CD4-positive, alpha-beta T cell (primary cell): Measurements from ENCODE around the gene SYTL1. TPM values are rescaled to one million over a fixed set of nuclear protein-coding genes. Genes with fewer than 3 reads are reported as not detected.

ENCODE experiments used
- ATAC-seq: fragments of 200-7000 bp; cut with Tn5 transposase; one replicate; pipeline ENCODE4 v1.10.0; 2022; ENCODE audit warnings: mild to moderate bottlenecking; ENCODE audit not compliant: poor library complexity
- CTCF ChIA-PET: fragments of 350-600 bp; sonication (Branson Sonifier 250); formaldehyde crosslinking; loops from one replicate; lab custom pipeline; 2021; ENCODE audit warnings: antibody characterized with exemption, inconsistent platforms; lab: Charles Lee
- POLR2A ChIA-PET: fragments of 350-600 bp; sonication (Branson Sonifier 250); formaldehyde crosslinking; loops from one replicate; lab custom pipeline; 2021; ENCODE audit warnings: antibody characterized with exemption, inconsistent platforms; lab: Charles Lee
- DNase-seq, 14 experiments: peaks; one replicate each; pipeline ENCODE4 v3.0.0-alpha.2; 2013 to 2020; ENCODE audit warnings: mixed read lengths in 2 of 14
- H3K27ac ChIP-seq, 2 donors: one replicate each; pipeline versions ENCODE4 v1.5.1 to v1.7.0; 2013; ENCODE audit warnings: low read length in 2 of 2, low read depth in 1 of 2, mild to moderate bottlenecking in 1 of 2
- H3K27me3 ChIP-seq, 2 experiments: 1 replicate in 1 of 2; 2 replicates in 1 of 2; pipeline versions ENCODE4 v1.6.1 to v1.7.0; 2013; ENCODE audit warnings: low read length in 2 of 2, control low read depth in 1 of 2, mild to moderate bottlenecking in 1 of 2, moderate library complexity in 1 of 2; ENCODE audit not compliant: insufficient read depth in 2 of 2, control insufficient read depth in 1 of 2
- H3K36me3 ChIP-seq: one replicate; pipeline ENCODE4 v1.6.1; 2013; ENCODE audit warnings: low read length, control low read depth; ENCODE audit not compliant: insufficient read depth
- H3K4me1 ChIP-seq: one replicate; pipeline ENCODE4 v1.6.1; 2013; ENCODE audit warnings: low read length, control low read depth; ENCODE audit not compliant: insufficient read depth
- H3K4me3 ChIP-seq: one replicate; pipeline ENCODE4 v1.5.1; 2013; ENCODE audit warnings: mild to moderate bottlenecking, low read length, moderate library complexity
- H3K9me3 ChIP-seq, 2 experiments: 1 replicate in 1 of 2; 2 replicates in 1 of 2; pipeline versions ENCODE4 v1.6.1 to v1.7.0; 2013; ENCODE audit warnings: low read length in 2 of 2, mild to moderate bottlenecking in 2 of 2, control low read depth in 1 of 2, moderate library complexity in 1 of 2; ENCODE audit not compliant: control insufficient read depth in 1 of 2, insufficient read depth in 1 of 2
- H3K27ac Mint-ChIP-seq: one replicate; pipeline ENCODE4 v1.8.0; 2020; ENCODE audit warnings: mixed read lengths
- H3K27me3 Mint-ChIP-seq: one replicate; pipeline ENCODE4 v1.8.0; 2021; ENCODE audit warnings: mixed read lengths
- H3K36me3 Mint-ChIP-seq: one replicate; pipeline ENCODE4 v1.8.0; 2021; ENCODE audit warnings: low read depth, mixed read lengths
- H3K4me1 Mint-ChIP-seq: one replicate; pipeline ENCODE4 v1.8.0; 2021; ENCODE audit warnings: low read depth, mixed read lengths
- H3K4me3 Mint-ChIP-seq: one replicate; pipeline ENCODE4 v1.8.0; 2020; ENCODE audit warnings: mild to moderate bottlenecking, mixed read lengths
- H3K9me3 Mint-ChIP-seq: one replicate; pipeline ENCODE4 v1.8.0; 2020; ENCODE audit warnings: mixed read lengths
- CTCF ChIP-seq: fragments of 200-600 bp; IDR thresholded peaks from one replicate; pipeline ENCODE4 v1.8.0; 2022; ENCODE audit warnings: antibody characterized with exemption, mild to moderate bottlenecking
- intact Hi-C, 2 experiments: fragments of 100-400 bp; cut with DNase I in 1 of 2; cut with micrococcal nuclease in 1 of 2; formaldehyde crosslinking; loops; one replicate each; pipeline versions ENCODE4 v1.15.1 to v1.9.0; 2023 to 2025; cut with DNase I, micrococcal nuclease
- total RNA-seq, 174 experiments: library from RNA in 2 of 174; stranded (reverse) in 2 of 174; gene quantifications; one replicate each; pipeline ENCODE4 v1.2.3 and lab custom pipeline; 2021 to 2026

Gene SYTL1
- total RNA-seq, 2 experiments from 2014 or later: 135 to 140 TPM

GRCh38 chr1:27403065-27403726 is 61.4 kb downstream of the SYTL1 start:
- POLR2A ChIA-PET: interaction anchor here (0.7 to 1.9 kb wide), 7 partner anchors 18 to 428 kb away, joined by 3 to 6 read pairs (median 3); partner anchors contain the start of gene PPP1R8
- DNase-seq: peak in 6 of 14 experiments; percentile 16 to 62 (median 46)
- H3K27ac ChIP-seq: peak overlapping the region; percentile 30 to 56
- no peaks in the 10 kb centered on the region for H3K27me3 Mint-ChIP-seq
- peaks cover 16% of the 10 kb centered on the region for H3K4me1 ChIP-seq
- TF ChIP-seq CTCF: peak; percentile 1
- no peak overlapping the region for H3K4me3 Mint-ChIP-seq
- intact Hi-C loops: loop anchor here in 1 of 2 experiments (2.0 kb wide), 1 partner anchor 202 kb away; the partner anchor contains the start of gene AHDC1
- peaks cover 25% of the 10 kb centered on the region for H3K36me3 Mint-ChIP-seq
- no peaks in the 10 kb centered on the region for H3K9me3 ChIP-seq
- H3K27ac Mint-ChIP-seq: peak overlapping the region; percentile 85
- ATAC-seq: peak; percentile 75
- CTCF ChIA-PET: interaction anchor here (0.8 to 1.3 kb wide), 4 partner anchors 37 to 107 kb away, joined by 3 read pairs; partner anchors contain the start of gene MAP3K6
- H3K4me3 ChIP-seq: no peak overlapping the region
- no peaks in the 10 kb centered on the region for H3K9me3 Mint-ChIP-seq
- H3K4me1 Mint-ChIP-seq: peaks cover 37% of the 10 kb centered on the region
- H3K27me3 ChIP-seq: no peaks in the 10 kb centered on the region
- H3K36me3 ChIP-seq: peaks cover 29% of the 10 kb centered on the region

Other genes with a start within 250 kb of the SYTL1 start
- gene SLC9A1, start 186.9 kb upstream of the SYTL1 start, total RNA-seq: 10 to 100 TPM; 14.2 to 19.0 TPM
- 10 to 100 TPM; 17.7 to 18.6 TPM for gene WDTC1, start 107.4 kb upstream of the SYTL1 start, total RNA-seq
- gene TMEM222, start 19.9 kb upstream of the SYTL1 start, total RNA-seq: 10 to 100 TPM; 21.8 to 22.5 TPM
- gene MAP3K6, start 24.9 kb downstream of the SYTL1 start, total RNA-seq: 1 to 10 TPM; 8.5 to 8.8 TPM
- gene FCN3, start 32.8 kb downstream of the SYTL1 start, total RNA-seq: not detected
- not detected for gene CD164L2, start 41.3 kb downstream of the SYTL1 start, total RNA-seq
- gene GPR3, start 50.6 kb downstream of the SYTL1 start, total RNA-seq: under 1 TPM; 0.14 to 0.19 TPM
- 100 to 1,000 TPM; 119 to 121 TPM for gene WASF2, start 148.1 kb downstream of the SYTL1 start, total RNA-seq